NB4 (cell line): Measurements from ENCODE around the gene CHCHD3.

Source experiments
- POLR2A ChIP-seq: IDR thresholded peaks from 2 replicates; pipeline ENCODE4 v1.6.1; 2011; ENCODE audit warnings: mild to moderate bottlenecking; ENCODE audit not compliant: insufficient read length; ENCODE audit errors: extremely low read depth
- TF ChIP-seq, protein P1 (sequence below): IDR thresholded peaks from one replicate; pipeline ENCODE4 v1.5.1; 2012; ENCODE audit warnings: low read depth, low read length
- TF ChIP-seq, protein P2 (sequence below): IDR thresholded peaks from 2 replicates; pipeline ENCODE4 v1.6.1; 2011; ENCODE audit warnings: low read depth, low read length

DNA sequence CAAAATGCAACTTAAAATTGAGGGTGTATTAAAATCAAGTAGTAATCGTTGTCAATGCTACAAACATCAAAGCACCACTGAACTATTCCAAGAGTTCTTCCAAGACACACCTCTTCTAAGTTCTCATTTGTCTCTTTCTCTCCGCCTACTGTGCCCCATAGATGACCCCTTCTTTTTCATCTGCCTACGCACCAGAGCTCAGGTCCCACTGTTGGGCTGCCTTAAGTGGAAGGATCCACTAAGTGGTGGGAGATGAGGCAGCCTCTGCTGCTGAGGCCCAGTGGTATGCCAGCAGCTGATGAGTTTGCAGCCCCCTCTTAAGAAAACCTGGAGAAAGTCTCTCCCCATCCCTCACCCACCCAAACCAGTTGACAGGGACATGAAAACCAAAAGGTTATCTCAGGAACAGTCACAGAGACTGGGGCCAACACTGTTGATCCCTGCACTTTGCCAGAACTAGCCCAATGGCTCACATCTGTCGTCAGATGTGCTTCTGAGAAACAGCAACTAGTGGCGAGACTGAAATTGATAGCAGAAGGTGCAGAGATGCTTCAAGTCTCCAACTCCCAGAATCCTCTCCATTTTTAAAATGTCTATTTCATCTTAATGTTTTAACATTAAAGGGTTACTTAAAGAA is 88.4 kb downstream of the CHCHD3 start:
- TF ChIP-seq, protein P1, sequence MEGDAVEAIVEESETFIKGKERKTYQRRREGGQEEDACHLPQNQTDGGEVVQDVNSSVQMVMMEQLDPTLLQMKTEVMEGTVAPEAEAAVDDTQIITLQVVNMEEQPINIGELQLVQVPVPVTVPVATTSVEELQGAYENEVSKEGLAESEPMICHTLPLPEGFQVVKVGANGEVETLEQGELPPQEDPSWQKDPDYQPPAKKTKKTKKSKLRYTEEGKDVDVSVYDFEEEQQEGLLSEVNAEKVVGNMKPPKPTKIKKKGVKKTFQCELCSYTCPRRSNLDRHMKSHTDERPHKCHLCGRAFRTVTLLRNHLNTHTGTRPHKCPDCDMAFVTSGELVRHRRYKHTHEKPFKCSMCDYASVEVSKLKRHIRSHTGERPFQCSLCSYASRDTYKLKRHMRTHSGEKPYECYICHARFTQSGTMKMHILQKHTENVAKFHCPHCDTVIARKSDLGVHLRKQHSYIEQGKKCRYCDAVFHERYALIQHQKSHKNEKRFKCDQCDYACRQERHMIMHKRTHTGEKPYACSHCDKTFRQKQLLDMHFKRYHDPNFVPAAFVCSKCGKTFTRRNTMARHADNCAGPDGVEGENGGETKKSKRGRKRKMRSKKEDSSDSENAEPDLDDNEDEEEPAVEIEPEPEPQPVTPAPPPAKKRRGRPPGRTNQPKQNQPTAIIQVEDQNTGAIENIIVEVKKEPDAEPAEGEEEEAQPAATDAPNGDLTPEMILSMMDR, result no peak
- TF ChIP-seq POLR2A, result no peak
- TF ChIP-seq, protein P2, sequence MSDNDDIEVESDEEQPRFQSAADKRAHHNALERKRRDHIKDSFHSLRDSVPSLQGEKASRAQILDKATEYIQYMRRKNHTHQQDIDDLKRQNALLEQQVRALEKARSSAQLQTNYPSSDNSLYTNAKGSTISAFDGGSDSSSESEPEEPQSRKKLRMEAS, result no peak
